ENCODE measurements around the gene MAST3.

GRCh38 chr19:18119717-18120105, 22.1 kb downstream of the MAST3 start:
- TF ChIP-seq HMGA2 (CRISPR knock-in tag; IDR thresholded peaks at IDR 0.05) = no peak
- TF ChIP-seq, protein P1, sequence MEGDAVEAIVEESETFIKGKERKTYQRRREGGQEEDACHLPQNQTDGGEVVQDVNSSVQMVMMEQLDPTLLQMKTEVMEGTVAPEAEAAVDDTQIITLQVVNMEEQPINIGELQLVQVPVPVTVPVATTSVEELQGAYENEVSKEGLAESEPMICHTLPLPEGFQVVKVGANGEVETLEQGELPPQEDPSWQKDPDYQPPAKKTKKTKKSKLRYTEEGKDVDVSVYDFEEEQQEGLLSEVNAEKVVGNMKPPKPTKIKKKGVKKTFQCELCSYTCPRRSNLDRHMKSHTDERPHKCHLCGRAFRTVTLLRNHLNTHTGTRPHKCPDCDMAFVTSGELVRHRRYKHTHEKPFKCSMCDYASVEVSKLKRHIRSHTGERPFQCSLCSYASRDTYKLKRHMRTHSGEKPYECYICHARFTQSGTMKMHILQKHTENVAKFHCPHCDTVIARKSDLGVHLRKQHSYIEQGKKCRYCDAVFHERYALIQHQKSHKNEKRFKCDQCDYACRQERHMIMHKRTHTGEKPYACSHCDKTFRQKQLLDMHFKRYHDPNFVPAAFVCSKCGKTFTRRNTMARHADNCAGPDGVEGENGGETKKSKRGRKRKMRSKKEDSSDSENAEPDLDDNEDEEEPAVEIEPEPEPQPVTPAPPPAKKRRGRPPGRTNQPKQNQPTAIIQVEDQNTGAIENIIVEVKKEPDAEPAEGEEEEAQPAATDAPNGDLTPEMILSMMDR (IDR thresholded peaks at IDR 0.05) = no peak
- TF ChIP-seq SP1 (CRISPR knock-in tag; conservative IDR thresholded peaks at IDR 0.05) = no peak
- TF ChIP-seq USF2 (CRISPR knock-in tag; IDR thresholded peaks at IDR 0.05) = no peak
- TF ChIP-seq ZNF121 (CRISPR knock-in tag; IDR thresholded peaks at IDR 0.05) = no peak
- no peak for TF ChIP-seq NFYB (CRISPR knock-in tag; conservative IDR thresholded peaks at IDR 0.05; ENCODE audit: low read depth)
- TF ChIP-seq, protein P2, sequence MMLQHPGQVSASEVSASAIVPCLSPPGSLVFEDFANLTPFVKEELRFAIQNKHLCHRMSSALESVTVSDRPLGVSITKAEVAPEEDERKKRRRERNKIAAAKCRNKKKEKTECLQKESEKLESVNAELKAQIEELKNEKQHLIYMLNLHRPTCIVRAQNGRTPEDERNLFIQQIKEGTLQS (CRISPR knock-in tag; conservative IDR thresholded peaks at IDR 0.05) = no peak
- no peak for TF ChIP-seq ZNF317 (CRISPR knock-in tag; IDR thresholded peaks at IDR 0.05; ENCODE audit: borderline replicate concordance, low read depth)
- no peak for TF ChIP-seq JUN (CRISPR knock-in tag; IDR thresholded peaks at IDR 0.05)
- TF ChIP-seq, protein P3, sequence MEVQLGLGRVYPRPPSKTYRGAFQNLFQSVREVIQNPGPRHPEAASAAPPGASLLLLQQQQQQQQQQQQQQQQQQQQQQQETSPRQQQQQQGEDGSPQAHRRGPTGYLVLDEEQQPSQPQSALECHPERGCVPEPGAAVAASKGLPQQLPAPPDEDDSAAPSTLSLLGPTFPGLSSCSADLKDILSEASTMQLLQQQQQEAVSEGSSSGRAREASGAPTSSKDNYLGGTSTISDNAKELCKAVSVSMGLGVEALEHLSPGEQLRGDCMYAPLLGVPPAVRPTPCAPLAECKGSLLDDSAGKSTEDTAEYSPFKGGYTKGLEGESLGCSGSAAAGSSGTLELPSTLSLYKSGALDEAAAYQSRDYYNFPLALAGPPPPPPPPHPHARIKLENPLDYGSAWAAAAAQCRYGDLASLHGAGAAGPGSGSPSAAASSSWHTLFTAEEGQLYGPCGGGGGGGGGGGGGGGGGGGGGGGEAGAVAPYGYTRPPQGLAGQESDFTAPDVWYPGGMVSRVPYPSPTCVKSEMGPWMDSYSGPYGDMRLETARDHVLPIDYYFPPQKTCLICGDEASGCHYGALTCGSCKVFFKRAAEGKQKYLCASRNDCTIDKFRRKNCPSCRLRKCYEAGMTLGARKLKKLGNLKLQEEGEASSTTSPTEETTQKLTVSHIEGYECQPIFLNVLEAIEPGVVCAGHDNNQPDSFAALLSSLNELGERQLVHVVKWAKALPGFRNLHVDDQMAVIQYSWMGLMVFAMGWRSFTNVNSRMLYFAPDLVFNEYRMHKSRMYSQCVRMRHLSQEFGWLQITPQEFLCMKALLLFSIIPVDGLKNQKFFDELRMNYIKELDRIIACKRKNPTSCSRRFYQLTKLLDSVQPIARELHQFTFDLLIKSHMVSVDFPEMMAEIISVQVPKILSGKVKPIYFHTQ (CRISPR knock-in tag; IDR thresholded peaks at IDR 0.05) = no peak

All from WTC11 (cell line).